RPMI7951 (cell line): ENCODE results near the gene CDK11B. TPM values are rescaled to one million over a fixed set of nuclear protein-coding genes. Genes with fewer than 3 reads are reported as not detected.
"Not testable (repeated sequence)": the region's sequence is repeated elsewhere in the genome, so short reads cannot be mapped to it uniquely, and the experiment has no call there.

Source experiments
- DNase-seq: peaks from one replicate; pipeline ENCODE4 v3.0.0-alpha.2; 2012; ENCODE audit warnings: low read depth
- total RNA-seq: library from RNA; depleted of rRNA; stranded (reverse); fragments of >200 nt; shearing (Covaris generic); gene quantifications from 2 replicates; pipeline ENCODE4 v1.2.3, GENCODE V29; 2014

The CDK11B gene
- total RNA-seq, 1 experiment from 2014 or later: 10.0 TPM

DNA sequence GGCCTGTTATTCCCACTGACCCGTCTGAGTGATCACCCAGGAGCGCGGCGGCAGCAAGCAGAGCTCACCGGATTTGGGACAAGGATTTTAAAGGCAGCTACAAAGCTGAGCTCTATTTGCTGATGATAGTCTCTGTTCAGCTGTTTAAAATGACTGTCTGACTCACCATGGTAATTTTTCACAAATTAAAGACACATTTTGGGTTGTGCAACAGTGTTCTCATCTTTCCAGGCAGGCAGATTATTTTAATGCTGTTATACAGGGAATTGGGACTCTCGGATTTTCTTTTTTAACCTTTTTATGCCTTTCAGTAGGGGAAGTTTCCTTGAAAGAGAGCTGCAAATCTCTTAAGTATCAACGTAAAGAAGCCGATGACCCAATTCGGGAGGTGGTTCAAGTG, 3.6 kb upstream of the CDK11B start:
- DNase-seq: peak; percentile 17

DNA sequence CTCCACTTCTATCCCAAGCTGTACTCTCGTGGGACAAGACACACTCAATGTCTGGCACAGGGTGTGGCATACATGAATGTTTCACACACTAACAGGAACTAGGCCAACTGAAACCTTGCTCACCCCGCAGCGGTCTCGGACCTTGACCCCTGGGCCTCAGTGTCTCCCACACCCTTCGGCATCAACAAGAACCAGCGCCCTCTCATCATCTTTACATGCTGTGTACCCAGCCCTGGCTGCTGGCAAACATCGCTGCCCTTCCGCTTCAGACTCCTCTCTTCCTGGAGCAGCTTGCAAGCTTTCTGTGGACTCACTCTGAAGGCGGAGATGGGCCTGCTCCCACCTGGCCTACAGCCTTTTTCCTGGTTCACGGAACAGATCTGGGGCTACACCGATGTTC, 10.5 kb downstream of the CDK11B start:
- DNase-seq: not testable (repeated sequence)

DNA sequence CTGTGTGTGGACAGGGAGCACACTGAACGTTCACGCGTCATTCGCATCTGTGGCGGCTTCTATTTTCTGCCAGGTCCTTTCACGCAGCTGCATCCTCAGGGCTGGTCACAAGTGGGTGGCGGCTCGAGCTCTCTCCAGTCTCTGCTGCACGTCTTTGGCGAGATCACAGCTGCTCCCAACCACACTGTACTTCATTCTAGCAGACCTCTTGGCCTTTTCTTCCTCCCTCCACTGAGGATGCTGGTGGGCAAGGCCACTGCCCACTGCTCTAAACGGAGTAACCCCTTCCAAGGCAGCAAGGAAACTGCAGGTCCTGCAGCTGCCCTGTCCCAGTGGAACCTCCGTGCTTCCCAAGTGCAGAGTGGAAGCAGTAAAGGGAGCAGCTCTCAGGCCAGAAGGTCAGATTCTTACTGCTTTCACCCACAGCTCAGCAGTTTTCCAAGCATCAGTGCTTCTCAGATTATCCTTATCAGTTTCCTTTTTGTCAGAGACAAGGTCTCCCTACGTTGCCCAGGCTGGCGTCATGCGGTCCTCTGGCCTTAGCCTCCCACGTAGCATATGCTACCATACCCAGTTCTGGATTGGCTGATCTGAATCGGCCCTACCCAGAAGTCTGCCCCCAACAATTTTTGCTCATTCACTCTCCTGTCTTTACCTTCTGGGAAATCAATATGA, 11.1 kb downstream of the CDK11B start:
- DNase-seq: not testable (repeated sequence)

DNA sequence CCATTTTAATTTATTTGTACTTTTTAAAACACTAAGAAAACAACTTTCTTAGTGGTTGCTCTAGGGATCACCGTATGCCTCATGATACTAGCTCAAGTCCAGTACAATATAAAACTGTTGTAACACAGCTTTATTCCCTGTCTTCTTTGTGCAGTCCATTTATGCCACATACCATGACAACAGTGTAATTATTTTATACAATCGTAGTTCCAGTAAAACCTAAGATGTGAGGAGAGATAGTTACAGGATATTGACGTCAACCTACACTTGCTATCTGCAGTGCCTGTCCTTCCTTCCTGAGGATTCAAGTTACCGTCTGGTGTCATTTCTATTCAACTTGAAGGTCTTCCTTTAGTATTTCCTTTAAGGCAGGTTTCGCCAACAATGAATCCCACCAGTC, 12.5 kb downstream of the CDK11B start:
- DNase-seq: not testable (repeated sequence)

DNA sequence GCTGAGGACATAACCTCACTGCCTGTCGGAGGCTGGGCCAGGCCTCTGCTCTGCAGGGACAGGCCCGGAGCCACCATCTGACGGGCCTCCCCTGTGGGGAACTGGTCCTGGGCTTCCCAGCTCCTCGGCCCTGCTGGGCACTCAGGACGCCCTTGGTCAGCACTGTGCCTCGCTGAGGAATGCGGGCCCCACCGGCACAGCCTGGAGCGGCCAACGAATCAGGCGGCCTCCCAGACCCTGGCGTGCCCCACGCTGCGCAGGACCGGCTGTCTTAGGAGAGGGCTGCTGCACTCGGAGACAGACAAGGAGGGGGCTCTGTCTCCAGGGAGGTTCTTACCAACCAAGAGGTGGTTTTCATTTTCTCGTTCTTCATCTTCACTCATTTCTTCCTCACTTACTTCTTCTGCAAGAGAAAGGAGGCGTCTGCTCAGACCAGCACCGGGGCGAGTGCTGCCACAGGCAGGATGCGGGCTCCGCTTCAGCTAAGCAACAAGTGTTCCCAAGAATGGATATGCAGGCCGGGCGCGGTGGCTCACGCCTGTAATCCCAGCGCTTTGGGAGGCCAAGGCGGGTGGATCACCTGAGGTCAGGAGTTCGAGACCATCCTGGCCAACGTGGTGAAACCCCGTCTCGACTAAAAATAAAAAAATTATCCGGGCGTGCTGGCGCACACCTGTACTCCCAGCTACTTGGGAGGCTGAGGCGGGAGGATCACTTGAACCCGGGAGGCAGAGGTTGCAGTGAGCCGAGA, 17.9 kb downstream of the CDK11B start:
- not testable (repeated sequence) for DNase-seq

DNA sequence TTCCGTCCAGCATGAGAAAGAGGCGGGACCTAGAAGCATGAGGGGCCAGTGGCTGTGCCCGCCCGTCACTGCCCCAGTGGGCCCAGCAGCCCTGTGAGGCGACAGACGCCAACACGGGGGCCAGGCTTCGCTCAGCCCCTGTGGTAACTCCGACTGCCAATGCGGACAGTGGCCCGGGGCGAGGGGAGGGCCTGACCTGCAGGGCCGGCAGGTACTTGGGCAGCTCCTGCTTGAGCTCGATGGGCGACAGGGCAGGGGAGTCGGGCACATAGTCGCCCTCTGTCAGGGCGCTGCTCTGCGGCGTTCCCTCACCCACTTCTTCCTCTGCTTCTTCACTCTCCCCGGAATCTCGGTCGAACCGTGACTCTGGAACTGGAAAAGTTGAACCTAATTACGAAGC, 18.7 kb downstream of the CDK11B start:
- not testable (repeated sequence) for DNase-seq

DNA sequence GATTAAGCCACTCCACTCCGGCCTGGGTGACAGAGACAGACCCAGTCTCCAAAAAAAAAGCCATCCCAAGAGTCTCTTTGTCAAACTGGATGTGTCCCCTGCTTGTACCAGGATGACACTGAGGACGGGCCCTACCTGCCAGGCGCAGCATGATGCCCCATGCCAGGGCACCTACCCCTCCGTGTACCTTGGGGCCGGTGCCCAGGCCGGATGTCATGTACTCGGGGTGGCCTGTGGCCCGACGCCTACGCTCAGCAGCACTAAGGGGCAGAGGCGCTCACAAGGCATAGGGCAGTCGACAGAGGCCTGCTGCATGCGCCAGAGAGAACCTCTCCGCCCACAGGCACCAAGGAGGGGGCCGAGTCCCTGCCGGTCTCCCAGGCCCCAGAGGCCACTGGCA, 19.4 kb downstream of the CDK11B start:
- DNase-seq: not testable (repeated sequence)

DNA sequence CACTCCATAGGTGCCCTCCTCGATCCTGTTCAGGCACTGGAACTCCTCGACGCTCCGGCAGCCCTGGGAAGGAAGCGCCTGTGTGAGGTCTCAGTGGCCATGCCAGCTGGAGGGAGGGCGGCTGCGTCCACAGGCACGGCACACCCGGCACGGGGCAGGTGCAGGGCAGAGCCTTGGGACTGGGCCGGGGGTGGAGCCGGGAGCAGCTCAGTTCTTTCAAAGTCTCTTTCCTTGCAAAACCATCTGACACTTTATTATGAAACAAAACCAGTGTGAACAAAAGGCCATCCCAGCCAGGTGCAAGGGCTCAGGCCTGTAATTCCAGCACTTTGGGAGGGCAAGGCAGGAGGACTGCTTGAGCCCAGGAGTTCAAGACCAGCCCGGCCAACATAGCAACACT, 20.3 kb downstream of the CDK11B start:
- not testable (repeated sequence) for DNase-seq

DNA sequence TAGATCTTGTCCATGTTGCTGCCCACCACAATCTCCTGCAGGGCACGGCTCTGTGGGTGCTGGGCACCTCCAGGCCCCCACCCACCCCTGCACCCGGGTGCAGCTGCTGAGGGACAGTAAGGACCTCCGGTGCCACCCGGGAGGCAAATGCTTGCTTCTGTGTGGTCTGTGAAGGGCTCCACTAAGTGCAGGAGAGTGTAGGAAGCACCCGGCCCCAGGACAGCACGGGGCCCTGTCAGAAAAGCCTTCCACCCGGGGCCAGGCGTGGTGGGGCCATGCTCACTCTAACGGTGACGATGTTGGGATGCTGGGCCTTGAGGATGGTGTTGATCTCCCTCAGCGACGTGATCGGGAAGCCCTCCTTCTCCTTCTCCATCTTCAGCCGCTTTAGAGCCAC, 21.3 kb downstream of the CDK11B start:
- DNase-seq: not testable (repeated sequence)

DNA sequence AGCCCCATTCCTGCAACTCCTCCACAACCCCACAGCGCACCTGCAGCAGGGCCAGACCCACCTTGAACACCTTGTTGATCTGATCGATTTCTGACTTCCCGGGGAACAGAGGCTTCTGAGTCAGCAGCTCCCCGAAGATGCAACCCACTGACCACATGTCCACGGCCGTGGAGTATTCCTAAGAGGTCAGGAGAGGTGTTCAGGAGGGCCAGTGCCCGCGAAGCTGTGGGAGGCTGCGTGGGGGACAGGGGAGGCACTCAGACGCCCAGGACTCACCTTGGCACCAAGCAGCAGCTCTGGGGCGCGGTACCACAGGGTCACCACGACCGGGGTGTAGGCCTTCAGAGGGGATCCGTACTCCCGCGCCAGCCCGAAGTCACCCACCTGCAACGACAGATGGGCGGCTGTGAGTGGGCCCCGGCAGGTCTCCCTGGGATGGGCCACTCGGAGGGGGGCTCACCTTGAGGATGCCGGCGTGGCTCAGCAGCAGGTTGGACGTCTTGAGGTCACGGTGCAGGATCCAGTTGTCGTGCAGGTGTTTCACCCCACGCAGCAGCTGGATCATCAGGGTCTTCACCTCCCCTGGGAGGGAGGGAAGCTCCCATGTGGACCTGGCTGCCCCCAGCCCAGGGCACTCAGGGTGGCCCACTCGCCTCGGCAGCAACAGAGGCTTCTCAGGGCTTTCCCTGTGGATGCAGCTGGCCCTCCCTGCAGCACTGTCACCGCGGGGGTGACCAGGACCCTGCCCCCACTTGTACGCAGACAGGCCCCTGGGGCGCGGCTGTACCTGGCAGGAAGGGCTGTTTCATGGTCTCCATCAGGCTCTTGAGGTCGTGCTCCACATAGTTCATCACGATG, 22.0 kb downstream of the CDK11B start:
- DNase-seq: not testable (repeated sequence)

DNA sequence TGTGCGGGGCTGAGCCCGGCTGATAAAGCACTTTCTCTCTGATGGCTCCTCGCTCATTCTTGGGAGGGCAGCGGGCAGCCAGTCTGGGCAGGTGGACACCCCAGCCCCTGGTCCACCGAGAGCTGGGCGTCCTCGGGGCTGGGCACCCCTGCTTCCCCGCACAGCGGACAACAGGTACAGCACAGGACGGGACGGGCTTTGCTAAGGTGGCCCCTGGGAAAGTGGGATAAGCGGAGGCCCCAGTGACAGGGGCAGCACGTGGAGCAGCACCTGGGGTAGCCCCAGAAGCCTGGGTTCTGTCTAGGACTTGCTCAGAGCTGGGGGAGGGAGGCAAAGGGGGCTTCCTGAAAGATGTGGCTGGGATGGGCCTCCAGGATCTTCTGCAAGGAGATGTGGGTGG, 24.2 kb downstream of the CDK11B start:
- not testable (repeated sequence) for DNase-seq

DNA sequence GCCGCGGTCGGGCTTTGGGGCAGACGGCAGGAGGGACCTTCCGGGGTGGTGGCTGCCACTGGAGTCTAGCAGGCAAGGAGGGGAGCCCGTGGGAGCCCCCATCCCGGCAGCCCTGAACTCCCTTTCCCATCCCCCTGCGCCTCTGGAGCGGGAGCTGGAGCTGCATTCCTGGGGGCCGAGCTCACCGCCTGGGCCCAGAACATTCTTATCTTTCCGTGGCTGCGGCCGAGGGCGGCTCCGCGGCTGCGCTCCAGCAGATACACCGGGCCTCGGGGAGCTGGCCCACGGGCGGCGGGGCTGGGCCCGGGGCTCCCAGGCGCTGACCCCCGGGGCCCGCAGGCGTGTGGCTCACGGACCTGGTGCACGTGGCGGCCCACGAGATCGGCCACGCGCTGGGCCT, 25.4 kb downstream of the CDK11B start:
- DNase-seq: not testable (repeated sequence)

DNA sequence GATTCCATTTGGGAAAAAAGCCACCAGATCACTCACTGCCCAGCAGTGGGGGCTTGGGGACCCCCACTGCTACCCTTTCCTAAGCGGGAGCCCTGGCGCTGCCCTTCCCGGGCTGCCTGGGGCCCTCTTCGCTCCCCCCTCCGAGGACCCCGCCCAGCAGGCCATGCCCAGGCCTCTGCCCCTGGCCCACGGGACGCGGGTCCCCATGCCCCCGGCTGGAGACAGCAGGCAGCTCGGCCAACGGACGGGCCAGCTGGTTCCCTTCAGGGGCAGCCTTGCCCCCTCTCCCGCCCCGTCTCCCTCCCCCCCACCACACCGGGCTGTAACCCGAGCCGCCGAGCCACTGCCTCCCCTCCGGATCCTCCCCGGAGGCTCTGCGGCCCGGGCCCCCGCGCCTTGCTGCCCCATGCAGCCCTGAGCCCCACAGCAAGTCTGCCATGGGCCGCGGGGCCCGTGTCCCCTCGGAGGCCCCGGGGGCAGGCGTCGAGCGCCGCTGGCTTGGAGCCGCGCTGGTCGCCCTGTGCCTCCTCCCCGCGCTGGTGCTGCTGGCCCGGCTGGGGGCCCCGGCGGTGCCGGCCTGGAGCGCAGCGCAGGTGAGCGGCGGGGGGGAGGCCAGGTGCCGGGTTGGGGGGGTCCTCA, 26.9 kb downstream of the CDK11B start, which contains the start of gene MMP23B:
MMP23B (plus strand) TSS at position 392 of the 639 bp plus-strand sequence; CDS start at position 438, 46 bp downstream.
- no peak for DNase-seq

DNA sequence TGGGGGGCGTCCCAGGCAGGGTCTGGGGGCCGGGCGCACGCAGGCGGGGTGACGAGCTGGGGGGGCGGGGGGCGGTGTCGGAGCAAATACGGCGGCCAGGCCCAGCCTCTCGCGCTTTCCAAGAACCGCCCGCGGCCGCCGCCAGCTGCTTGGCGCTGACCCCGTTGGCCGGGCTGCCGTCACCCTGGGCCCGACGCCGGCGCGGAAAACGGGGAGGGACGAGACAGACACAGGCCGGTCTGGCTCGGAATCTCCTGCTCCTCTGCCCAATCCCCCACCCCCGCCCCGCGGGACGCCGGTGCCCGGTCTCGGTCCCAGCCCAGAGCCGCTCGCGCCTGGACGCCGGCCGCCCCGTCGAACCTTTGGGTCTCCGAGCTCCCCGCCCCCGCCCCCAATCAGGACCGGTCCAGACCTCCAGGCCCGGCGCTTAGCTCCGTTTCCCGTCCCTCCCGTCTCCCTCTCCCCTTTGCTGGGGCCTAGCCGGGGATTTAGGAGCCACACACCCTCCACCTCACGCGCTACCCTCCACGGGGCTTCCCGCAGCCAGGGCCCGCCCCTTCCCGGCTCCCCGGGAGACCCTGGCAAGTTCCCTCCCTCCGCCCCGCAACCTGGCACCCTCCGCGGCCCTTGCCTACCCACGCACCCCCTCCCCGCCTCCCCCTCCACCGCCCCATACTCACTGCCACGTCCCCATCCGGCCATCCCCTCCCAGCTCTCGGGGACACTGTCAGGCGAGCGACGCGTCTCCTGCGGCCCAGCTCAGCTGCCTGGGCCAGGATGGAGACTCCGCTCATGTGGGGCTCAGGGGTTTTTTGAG, 27.6 kb downstream of the CDK11B start:
- no peak for DNase-seq

DNA sequence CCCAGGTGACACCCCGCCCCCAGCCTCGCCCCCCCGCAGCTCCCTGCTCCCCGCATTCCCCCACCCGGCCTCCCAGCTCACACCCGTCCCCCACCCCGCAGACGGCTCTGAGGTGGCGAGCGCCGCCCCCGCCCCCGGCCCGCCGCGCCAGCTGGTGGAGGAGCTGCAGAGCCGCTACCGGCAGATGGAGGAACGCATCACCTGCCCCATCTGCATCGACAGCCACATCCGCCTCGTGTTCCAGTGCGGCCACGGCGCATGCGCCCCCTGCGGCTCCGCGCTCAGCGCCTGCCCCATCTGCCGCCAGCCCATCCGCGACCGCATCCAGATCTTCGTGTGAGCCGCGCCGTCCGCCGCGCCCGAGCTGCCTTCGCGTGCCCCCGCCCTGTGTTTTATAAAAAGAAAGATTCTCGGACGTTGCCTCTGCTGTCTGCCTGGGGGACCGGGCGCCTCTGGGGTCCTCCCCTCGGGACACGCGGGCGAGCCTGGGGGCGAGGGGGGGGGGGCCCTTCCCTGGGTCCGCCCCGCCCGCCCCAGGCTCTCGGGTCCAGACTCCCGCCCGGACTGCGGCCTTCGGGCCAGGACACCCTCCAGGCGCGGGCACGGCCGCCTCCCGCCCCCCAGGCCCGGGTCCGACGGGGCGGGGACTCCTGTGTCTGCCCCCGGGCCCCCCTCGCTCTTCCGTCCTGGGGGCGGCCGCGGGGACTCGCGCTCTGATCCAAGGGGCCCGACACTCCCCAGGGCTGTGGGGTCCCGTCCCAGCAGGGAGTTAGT, 28.4 kb downstream of the CDK11B start:
- peak; percentile 23 for DNase-seq

DNA sequence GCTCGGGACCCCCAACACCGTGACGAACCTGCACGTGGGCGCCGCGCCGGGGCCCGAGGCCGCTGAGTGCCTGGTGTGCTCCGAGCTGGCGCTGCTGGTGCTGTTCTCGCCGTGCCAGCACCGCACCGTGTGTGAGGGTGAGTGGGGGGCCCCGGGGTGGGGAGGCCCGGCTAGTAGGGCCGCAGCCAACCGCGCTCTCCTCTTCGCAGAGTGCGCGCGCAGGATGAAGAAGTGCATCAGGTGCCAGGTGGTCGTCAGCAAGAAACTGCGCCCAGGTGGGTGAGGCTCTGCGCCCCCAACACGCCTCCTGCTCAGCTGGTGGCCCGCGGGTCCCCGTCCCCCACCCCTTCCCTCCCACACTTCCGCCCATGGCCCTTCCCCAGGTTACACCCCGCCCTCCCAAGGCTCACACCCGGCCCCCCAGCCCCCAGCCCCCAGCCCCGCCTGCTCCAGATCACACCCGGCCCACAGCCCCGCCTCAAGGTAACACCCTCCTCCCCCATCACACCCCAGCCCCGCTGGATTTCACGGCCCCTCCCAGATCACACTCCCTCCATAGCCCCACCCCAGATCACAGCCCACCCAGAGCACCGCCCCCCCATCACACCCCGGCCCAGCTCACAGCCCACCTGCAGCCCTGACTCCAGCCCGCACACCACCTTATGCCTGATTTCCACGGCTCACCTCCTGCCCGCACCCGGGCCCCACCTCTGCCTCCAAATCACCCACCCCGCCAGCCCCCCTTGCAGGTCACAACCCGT, 29.2 kb downstream of the CDK11B start:
- DNase-seq: no peak

DNA sequence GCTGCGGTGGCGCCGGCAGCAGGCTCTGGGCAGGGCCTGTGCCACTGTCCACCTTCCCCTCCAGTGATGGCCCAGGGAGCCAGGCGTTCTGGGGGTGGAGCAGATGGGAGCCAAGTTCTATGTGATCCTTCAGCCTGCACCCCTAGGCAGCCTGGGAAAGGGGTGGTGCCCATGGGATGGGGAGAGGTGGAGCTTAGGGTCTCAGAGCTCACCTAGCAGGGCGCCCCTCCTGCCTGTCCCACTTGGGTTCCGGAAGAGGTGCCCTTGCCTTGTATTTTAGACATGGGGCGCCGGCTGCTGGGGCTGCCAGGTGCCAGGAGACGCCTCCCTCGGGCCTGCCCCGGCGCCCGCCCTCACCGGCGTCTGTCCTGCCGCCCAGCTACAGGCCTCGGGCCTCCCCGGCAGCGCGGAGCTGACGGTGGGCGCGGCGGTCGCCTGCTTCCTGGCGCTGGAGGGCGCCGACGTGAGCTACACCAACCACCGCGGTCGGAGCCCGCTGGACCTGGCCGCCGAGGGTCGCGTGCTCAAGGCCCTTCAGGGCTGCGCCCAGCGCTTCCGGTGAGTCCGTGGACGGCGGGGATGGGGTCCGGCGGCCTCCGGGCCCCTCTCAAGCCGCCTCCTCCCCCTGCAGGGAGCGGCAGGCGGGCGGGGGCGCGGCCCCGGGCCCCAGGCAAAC, 29.9 kb downstream of the CDK11B start:
- no peak for DNase-seq

DNA sequence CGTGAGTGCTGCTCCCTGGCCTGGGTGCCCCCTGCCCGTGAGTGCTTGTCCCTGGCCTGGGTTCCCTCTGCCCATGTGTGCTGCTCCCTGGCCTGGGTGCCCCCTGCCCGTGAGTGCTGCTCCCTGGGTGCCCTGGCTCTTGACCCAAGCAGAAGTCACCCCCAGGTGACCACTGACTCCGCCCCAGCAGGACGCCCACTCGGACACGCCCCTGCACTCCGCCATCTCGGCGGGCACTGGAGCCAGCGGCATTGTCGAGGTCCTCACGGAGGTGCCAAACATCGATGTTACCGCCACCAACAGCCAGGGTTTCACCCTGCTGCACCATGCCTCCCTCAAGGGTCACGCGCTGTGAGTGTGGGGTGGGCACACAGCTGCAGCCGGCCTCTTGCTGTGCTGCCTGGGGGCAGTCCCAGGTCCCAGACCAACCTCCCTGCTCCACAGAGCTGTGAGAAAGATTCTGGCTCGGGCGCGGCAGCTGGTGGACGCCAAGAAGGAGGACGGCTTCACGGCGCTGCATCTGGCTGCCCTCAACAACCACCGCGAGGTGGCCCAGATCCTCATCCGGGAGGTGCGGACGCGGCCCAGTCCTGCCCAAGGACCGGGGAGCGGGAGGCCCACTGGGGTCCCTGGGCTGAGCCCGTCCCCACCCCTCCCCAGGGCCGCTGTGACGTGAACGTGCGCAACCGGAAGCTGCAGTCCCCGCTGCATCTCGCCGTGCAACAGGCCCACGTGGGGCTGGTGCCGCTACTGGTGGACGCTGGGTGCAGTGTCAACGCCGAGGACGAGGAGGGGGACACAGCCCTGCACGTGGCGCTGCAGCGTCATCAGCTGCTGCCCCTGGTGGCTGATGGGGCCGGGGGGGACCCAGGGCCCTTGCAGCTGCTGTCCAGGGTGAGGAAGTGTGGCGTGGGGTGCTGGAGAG, 30.7 kb downstream of the CDK11B start:
- DNase-seq: no peak
